H1 (cell line): Measurements from ENCODE around the gene GJC3.

ENCODE experiments used
- CHD1 ChIP-seq: IDR thresholded peaks from 2 replicates; pipeline ENCODE4 v1.6.1; 2012; ENCODE audit warnings: low read depth, low read length, improper control_type of control experiment
- JUND ChIP-seq: IDR thresholded peaks from 2 replicates; pipeline ENCODE4 v1.6.1; 2011; ENCODE audit warnings: mild to moderate bottlenecking, improper control_type of control experiment, low read length
- KDM1A ChIP-seq: fragments of 200-600, 300-600 bp; sonication (generic); IDR thresholded peaks from 2 replicates; pipeline ENCODE4 v1.7.1; 2016; ENCODE audit warnings: mild to moderate bottlenecking, low read length, borderline replicate concordance
- POLR2A ChIP-seq, 2 experiments: IDR thresholded peaks; 1 replicate in 1 of 2; 2 replicates in 1 of 2; pipeline ENCODE4 v1.6.1; 2011; ENCODE audit warnings: low read depth in 2 of 2, low read length in 2 of 2, mild to moderate bottlenecking in 2 of 2; ENCODE audit errors: control extremely low read depth in 1 of 2
- RXRA ChIP-seq: IDR thresholded peaks from 2 replicates; pipeline ENCODE4 v1.6.1; 2011; ENCODE audit warnings: low read depth, mild to moderate bottlenecking, low read length, moderate library complexity; ENCODE audit not compliant: insufficient read depth
- SRF ChIP-seq: IDR thresholded peaks from 2 replicates; pipeline ENCODE4 v1.6.1; 2011; ENCODE audit warnings: mild to moderate bottlenecking, low read depth, low read length, moderate library complexity
- TAF7 ChIP-seq: optimal IDR thresholded peaks from 2 replicates; pipeline ENCODE3; 2011; ENCODE audit warnings: low read depth, mild to moderate bottlenecking, inconsistent platforms, low read length, moderate library complexity, borderline replicate concordance
- TF ChIP-seq, protein P1 (sequence below), 3 experiments: IDR thresholded peaks; 1 replicate in 2 of 3; 2 replicates in 1 of 3; pipeline versions ENCODE4 v1.5.1 to v1.6.1; 2011; ENCODE audit warnings: low read length in 3 of 3, mild to moderate bottlenecking in 3 of 3, inconsistent platforms in 2 of 3, low read depth in 1 of 3, moderate library complexity in 1 of 3; ENCODE audit not compliant: insufficient read depth in 1 of 3; ENCODE audit errors: control extremely low read depth in 1 of 3
- TF ChIP-seq, protein P2 (sequence below): IDR thresholded peaks from 2 replicates; pipeline ENCODE4 v1.6.1; 2011; ENCODE audit warnings: low read length, improper control_type of control experiment

DNA sequence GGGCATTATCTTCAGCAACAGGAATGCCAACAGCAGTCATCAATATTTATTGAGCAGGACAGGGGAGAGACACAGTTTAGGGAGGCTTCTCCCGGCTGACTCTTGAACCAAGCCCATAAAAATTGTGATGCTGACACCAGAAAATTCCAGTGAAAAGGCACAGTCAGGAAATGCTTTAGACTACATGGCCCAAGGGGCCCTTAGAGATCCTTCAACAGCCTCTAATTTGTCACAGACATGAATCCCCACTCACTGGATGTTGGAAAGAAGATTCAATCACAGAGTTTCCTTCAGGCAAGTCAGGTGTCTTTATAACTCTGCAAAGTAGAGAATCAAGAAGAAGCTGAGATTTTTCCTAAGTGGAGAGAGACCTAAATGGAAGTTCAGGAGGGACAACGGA, 1.2 kb downstream of the GJC3 start:
- TF ChIP-seq, protein P1, sequence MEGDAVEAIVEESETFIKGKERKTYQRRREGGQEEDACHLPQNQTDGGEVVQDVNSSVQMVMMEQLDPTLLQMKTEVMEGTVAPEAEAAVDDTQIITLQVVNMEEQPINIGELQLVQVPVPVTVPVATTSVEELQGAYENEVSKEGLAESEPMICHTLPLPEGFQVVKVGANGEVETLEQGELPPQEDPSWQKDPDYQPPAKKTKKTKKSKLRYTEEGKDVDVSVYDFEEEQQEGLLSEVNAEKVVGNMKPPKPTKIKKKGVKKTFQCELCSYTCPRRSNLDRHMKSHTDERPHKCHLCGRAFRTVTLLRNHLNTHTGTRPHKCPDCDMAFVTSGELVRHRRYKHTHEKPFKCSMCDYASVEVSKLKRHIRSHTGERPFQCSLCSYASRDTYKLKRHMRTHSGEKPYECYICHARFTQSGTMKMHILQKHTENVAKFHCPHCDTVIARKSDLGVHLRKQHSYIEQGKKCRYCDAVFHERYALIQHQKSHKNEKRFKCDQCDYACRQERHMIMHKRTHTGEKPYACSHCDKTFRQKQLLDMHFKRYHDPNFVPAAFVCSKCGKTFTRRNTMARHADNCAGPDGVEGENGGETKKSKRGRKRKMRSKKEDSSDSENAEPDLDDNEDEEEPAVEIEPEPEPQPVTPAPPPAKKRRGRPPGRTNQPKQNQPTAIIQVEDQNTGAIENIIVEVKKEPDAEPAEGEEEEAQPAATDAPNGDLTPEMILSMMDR (IDR thresholded peaks at IDR 0.05; ENCODE audit: control extremely low read depth in 1 of 3, insufficient read depth in 1 of 3, low read depth in 1 of 3, low read length in 3 of 3) = no peak
- TF ChIP-seq SRF (no peak), RXRA (no peak), CHD1 (no peak), JUND (no peak), POLR2A (IDR thresholded peaks at IDR 0.05; ENCODE audit: control extremely low read depth in 1 of 2, low read depth in 2 of 2, low read length in 2 of 2) (no peak), TAF7 (no peak), KDM1A (no peak)
- TF ChIP-seq, protein P2, sequence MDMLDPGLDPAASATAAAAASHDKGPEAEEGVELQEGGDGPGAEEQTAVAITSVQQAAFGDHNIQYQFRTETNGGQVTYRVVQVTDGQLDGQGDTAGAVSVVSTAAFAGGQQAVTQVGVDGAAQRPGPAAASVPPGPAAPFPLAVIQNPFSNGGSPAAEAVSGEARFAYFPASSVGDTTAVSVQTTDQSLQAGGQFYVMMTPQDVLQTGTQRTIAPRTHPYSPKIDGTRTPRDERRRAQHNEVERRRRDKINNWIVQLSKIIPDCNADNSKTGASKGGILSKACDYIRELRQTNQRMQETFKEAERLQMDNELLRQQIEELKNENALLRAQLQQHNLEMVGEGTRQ = no peak
